ENCODE results near the gene LDLR. TPM values are rescaled to one million over a fixed set of nuclear protein-coding genes. Genes with fewer than 3 reads are reported as not detected.
"Not testable (repeated sequence)": the region's sequence is repeated elsewhere in the genome, so short reads cannot be mapped to it uniquely, and the experiment has no call there.

The LDLR gene
- total RNA-seq, 2 experiments from 2014 or later, result 65.6 to 67.9 TPM

DNA sequence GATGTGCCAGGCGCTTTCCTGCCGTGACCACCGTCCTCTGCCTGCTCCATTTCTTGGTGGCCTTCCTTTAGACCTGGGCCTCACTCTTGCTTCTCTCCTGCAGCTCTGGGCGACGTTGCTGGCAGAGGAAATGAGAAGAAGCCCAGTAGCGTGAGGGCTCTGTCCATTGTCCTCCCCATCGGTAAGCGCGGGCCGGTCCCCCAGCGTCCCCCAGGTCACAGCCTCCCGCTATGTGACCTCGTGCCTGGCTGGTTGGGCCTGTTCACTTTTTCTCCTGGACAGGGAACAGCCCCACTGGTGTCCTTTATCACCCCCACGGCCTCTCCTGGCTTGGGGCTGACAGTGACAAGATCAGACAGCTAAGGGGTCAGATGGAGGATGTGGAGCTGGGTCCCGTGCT, 38.6 kb downstream of the LDLR start:
- POLR2A ChIA-PET, result no interaction called here
- CTCF ChIA-PET, result no interaction called here

DNA sequence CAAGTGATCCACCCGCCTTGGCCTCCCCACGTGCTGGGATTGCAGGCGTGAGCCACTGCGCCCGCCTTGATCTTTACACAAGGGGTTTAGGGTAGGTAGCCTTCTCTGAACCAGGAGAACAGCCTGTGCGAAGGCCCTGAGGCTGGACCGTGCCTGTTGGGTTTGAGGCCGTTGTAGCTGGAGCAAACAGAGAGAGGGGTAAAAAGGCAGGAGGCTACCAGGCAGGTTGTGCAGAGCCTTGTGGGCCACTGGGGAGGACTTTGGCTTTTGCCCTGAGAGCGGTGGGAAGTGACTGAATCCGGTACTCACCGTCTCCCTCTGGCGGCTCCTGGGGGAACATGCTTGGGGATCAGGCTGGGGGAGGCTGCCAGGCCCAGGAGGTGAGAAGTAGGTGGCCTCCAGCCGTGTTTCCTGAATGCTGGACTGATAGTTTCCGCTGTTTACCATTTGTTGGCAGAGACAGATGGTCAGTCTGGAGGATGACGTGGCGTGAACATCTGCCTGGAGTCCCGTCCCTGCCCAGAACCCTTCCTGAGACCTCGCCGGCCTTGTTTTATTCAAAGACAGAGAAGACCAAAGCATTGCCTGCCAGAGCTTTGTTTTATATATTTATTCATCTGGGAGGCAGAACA, 41.7 kb downstream of the LDLR start:
- ChIA-PET CTCF (interaction anchor here (0.6 to 1.4 kb wide), 2 partner anchors 34 to 38 kb away, joined by 3 to 4 read pairs; no protein-coding TSS in a partner anchor), POLR2A (interaction anchor here (0.6 kb wide), 1 partner anchor 10 kb away, joined by 7 read pairs; no protein-coding TSS in a partner anchor)

GRCh38 chr19:11131471-11131870, 42.2 kb downstream of the LDLR start:
- ChIA-PET POLR2A (no interaction called here), CTCF (interaction anchor here (0.6 kb wide), 1 partner anchor 38 kb away, joined by 4 read pairs; no protein-coding TSS in a partner anchor)

GRCh38 chr19:11136400-11137101, 47.3 kb downstream of the LDLR start:
- POLR2A ChIA-PET, result no interaction called here
- CTCF ChIA-PET, result interaction anchor here (0.6 to 1.8 kb wide), 3 partner anchors 10 to 56 kb away, joined by 3 to 6 read pairs (median 4); partner anchors contain the start of gene SPC24

GRCh38 chr19:11137542-11138384, 48.5 kb downstream of the LDLR start:
- ChIA-PET CTCF (interaction anchor here (0.6 to 2.3 kb wide), 4 partner anchors 11 to 394 kb away, joined by 3 to 6 read pairs (median 4); partner anchors contain the start of gene SPC24), POLR2A (interaction anchor here (0.6 kb wide), 1 partner anchor 112 kb away, joined by 5 read pairs; no protein-coding TSS in a partner anchor)

GRCh38 chr19:11138601-11139300, 49.5 kb downstream of the LDLR start:
- ChIA-PET CTCF (interaction anchor here (0.8 to 2.3 kb wide), 3 partner anchors 12 to 19 kb away, joined by 3 to 4 read pairs (median 4); no protein-coding TSS in a partner anchor), POLR2A (interaction anchor here (0.6 kb wide), 1 partner anchor 111 kb away, joined by 5 read pairs; no protein-coding TSS in a partner anchor)

- POLR2A ChIA-PET, result not testable (repeated sequence)
- CTCF ChIA-PET, result interaction anchor here (0.7 to 2.3 kb wide), 2 partner anchors 20 to 129 kb away, joined by 3 to 4 read pairs; no protein-coding TSS in a partner anchor
These were observed 50.8 kb downstream of the LDLR start for GRCh38 chr19:11140023-11140538.

- ChIA-PET POLR2A (no interaction called here), CTCF (interaction anchor here (0.7 kb wide), 2 partner anchors 22 to 316 kb away, joined by 5 read pairs; no protein-coding TSS in a partner anchor)
These were observed 51.6 kb downstream of the LDLR start for GRCh38 chr19:11140896-11141295.

GRCh38 chr19:11141937-11142527, 52.8 kb downstream of the LDLR start:
- ChIA-PET POLR2A (no interaction called here), CTCF (no interaction called here)

DNA sequence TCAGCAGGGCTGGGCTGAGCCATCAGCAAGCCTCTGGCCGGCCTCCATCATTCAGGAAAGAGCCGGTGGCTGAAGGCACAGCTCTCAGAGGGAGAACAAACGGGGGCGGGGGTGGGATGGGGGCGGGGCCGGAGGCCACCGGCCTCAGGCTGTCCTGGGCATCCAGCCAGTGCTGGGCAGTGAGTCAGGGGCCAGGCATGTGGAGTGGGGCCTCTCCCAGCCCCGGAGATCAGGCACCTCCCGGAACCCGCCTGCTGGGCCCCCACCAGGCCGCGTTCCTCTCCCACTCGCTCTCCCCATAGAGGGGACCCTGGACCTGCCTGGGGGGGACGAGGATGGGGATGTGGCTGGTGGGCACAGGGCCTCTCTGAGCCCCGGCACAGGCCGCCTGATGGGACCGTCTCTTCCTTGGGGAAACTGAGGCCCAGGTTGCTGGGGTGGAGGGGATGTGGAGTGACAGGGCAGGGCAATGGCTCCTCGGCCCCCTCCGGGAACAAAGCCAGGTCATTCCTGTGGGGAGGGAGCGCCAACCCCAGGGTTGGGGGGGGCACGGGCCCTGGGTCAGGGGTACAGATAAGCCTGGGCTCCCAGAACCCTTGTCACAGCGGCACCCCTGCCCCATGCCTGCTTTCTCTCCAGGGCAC, 53.4 kb downstream of the LDLR start:
- CTCF ChIA-PET, result interaction anchor here (1.4 kb wide), 1 partner anchor 13 kb away, joined by 4 read pairs; no protein-coding TSS in a partner anchor
- POLR2A ChIA-PET, result no interaction called here

DNA sequence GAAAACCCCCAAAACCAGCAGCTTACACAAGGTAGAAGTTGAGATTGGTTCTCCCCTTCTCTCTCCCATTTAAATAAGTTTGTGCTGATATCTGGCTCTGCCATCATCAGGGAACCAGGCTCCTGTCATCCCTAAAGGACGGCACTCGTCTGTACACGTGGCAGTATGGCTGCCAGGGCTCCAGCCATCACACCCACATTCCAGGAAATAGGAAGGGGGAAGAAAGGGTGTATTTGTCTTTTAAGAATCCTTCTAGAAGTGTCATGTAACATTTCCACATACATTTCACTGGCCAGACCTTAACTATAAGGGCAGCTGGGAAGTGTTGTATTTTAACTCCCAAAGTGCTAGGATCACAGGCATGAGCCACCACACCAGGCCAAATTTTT, 56.3 kb downstream of the LDLR start:
- CTCF ChIA-PET, result no interaction called here
- POLR2A ChIA-PET, result no interaction called here

DNA sequence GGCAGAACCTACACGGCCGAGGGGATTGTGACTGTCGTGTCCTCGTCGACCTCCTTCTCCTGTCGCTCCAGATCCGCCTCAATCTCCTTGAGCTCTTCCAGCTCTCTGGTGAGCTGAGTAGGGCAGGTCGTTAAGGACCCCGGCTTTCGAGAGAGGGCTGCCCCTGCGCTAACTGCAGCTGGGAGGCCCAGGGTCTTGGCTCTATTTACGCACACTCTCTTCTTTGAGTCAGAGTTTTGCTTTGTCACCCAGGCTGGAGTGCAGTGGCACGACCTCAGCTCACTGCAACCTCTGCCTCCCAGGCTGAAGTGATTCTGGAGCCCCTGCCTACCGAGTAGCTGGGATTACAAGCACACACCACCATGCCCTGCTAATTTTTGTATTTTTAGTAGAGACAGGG, 58.7 kb downstream of the LDLR start:
- POLR2A ChIA-PET, result interaction anchor here (0.6 to 1.1 kb wide), 3 partner anchors 41 to 227 kb away, joined by 3 to 5 read pairs (median 4); no protein-coding TSS in a partner anchor

GRCh38 chr19:11151181-11151580, 61.9 kb downstream of the LDLR start:
- ChIA-PET POLR2A (interaction anchor here (0.5 kb wide), 1 partner anchor 93 kb away, joined by 3 read pairs; no protein-coding TSS in a partner anchor), CTCF (no interaction called here)

More for the DNA sequence above, 58.7 kb downstream of the LDLR start:
- CTCF ChIA-PET, result interaction anchor here (0.7 kb wide), 1 partner anchor 8 kb away, joined by 4 read pairs; no protein-coding TSS in a partner anchor

- CTCF ChIA-PET, result interaction anchor here (0.6 kb wide), 1 partner anchor 193 kb away, joined by 4 read pairs; no protein-coding TSS in a partner anchor
- POLR2A ChIA-PET, result no interaction called here
These were observed 63.2 kb downstream of the LDLR start for GRCh38 chr19:11152318-11153062.

DNA sequence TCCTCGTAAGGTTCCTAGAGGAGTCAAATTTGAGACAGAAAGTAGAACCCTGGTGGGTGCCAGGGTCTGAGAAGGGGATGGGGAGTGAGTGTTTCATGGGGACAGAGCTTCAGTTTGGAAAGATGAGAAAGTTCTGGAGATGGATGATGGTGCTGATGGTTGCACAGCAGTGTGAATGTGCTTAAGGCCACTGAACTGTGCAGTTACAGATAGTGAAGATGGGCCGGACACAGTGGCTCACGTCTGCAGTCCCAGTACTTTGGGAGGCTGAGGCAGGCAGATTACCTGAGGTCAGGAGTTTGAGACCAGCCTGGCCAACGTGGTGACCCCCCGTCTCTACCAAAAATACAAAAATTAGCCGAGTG, 65.4 kb downstream of the LDLR start:
- ChIA-PET CTCF (interaction anchor here (0.6 to 1.8 kb wide), 2 partner anchors 18 to 674 kb away, joined by 3 to 4 read pairs; no protein-coding TSS in a partner anchor), POLR2A (interaction anchor here (0.5 to 0.6 kb wide), 2 partner anchors 8 to 68 kb away, joined by 3 to 4 read pairs; no protein-coding TSS in a partner anchor)

DNA sequence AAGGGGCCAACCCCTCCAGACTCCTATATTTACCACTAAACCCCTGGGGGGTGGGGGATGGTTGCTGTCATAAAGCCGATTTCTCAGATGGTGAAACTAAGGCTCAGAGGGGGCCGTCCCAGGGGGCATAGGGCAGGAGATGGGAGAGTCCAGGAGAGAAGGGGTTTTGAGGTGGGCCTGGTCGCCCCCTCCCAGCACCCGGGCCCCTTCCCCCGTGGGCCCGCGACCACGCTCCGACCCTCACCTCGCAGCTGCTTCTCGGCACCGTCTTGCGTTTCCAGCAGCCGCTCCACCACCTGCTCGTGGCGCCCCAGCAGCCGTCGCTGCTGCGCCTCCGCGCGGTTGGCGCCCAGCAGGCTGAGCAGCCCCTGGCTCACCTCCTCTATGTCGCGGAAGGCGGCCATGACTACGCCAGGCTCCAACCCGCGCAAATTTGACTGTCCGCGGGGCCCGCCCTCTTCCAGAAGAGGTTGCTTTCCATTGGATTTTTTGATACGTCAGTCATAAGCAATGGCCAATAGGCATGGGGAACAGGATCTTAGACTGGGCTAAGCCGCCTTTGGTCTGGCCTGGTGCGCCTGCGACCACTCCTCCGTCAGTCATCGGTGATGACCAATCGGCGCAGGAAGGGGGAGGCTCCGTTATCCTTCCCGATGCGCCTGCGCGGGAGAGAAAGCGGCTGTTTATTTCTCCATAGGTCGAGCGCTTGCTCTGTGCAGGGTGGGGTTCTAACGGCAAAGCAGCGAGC, 66.3 kb downstream of the LDLR start, which contains the start of gene SPC24:
Gene SPC24 (minus strand): TSS at position 410 of the 748 bp plus-strand sequence. CDS start 6 bp downstream, at position 404.
- CTCF ChIA-PET, result interaction anchor here (0.5 to 1.8 kb wide), 3 partner anchors 19 to 831 kb away, joined by 3 to 4 read pairs (median 3); no protein-coding TSS in a partner anchor
- POLR2A ChIA-PET, result interaction anchor here (0.5 to 1.0 kb wide), 3 partner anchors 9 to 404 kb away, joined by 3 to 4 read pairs (median 4); no protein-coding TSS in a partner anchor

All from activated CD8-positive, alpha-beta memory T cell treated with anti-CD3 and anti-CD28 coated beads for 36 hours (primary cell).